IPS-NIHi11 (cell line): ENCODE data around the gene FER1L5.

Experiments
- DNase-seq: peaks from one replicate; pipeline ENCODE4 v3.0.0; 2012; ENCODE audit warnings: mixed read lengths, low spot score

The FER1L5 gene

DNA sequence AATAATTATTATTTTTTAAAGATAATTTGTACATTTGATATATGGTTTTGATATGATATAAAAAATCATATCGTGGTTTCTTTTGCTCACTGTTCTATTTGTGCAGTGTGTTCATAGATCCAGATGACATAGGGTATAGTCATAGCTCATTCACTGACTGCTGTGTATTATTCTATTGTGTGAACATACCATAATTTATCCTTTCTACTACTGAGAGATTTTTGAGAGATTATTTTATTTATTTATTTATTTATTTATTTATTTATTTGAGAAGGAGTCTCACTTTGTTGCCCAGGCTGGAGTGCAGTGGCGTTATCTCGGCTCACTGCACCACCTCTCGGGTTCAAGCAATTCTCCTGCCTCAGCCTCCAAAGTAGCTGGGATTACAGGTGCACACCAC, 39.0 kb downstream of the FER1L5 start:
- no peak for DNase-seq

DNA sequence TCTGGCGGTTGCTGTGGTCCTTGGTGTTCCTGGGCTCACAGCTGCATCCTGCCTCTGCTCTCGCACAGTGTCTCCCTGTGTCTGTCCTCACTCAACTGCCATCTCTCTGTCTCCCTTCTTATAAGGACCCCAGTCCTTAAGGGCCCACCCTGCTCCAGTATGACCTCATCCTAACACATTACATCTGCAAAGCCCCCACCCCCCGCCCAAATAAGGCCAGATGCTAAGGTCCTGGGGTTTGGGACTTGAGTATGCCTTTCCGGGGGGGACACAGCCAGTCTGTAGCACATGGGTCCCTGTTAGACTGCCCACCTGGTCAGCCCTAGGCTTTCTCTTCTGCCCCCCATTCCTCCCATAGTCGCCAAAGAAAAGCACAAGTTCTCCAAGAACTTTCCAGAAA, 40.7 kb downstream of the FER1L5 start:
- no peak for DNase-seq

DNA sequence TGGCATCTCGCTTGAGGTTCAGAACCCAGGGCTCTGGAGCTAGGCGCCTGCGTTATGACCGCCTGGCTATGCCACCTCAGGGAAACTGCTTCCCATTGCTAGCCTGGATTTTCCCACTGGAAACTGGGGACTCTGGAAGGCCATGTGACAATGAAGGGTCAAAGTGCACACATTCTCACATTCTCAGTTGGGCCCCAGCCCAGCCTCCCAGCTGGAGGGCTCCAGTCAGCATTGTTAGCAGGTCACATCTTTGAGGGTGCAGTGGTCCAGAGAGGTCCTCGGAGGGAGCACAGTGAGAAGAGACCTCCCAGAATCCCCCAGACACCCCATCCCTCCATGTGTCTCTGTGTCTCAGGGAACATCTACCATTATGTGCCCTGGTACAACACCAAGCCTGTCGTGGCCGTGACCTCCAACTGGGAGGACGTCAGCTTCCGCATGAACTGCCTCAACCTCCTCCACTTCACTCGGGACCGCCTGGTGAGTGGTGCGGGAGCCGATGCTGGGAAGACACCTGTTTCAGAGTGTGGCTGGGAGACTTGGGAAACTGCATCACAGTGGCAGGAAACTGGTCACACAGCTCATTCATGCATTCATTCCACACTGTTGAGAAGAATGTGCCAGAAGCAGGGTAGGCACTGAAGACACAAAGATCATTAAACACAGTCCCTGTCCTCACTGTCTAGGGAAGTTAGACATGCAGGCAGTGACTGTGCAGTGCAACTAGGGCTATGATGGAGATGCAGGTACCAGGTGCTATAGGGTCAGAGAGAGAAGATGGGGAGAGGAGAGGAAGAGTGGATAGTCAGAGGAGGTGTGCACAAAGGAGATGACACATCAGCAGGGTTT, 41.6 kb downstream of the FER1L5 start:
- DNase-seq: no peak

DNA sequence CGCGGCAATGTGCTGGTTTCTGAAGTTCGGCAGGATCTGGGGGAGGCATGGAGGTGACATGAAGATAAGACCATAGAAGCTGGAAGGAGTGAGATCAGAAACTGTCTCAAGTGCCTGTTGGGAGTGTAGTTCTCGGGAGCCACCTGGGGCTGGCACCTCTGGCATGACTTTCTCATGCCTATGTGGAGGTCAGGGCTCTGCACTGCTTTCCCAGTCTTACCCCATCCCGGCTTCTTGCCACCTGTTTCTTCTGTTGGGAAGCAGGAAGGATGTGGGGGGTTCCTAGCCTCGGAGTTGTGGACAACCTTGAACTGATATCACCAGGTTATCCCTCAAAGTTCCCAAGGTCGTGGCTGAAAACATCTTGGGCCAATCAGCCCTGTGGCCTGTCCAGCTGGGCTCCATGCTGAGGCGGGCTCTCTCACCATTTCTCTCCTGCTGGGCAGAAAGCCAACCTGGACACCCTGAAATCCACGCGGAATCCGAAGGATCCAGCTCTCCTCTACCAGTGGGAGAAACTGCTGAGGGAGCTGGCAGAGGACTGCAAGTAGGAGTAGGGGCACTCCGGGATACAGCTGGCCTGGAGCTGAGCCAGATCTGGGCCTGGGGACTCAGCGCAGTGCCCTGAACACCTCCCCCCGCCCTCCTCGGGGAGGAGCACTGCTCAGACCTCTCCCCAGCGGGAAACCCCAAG, 42.5 kb downstream of the FER1L5 start:
- no peak for DNase-seq

DNA sequence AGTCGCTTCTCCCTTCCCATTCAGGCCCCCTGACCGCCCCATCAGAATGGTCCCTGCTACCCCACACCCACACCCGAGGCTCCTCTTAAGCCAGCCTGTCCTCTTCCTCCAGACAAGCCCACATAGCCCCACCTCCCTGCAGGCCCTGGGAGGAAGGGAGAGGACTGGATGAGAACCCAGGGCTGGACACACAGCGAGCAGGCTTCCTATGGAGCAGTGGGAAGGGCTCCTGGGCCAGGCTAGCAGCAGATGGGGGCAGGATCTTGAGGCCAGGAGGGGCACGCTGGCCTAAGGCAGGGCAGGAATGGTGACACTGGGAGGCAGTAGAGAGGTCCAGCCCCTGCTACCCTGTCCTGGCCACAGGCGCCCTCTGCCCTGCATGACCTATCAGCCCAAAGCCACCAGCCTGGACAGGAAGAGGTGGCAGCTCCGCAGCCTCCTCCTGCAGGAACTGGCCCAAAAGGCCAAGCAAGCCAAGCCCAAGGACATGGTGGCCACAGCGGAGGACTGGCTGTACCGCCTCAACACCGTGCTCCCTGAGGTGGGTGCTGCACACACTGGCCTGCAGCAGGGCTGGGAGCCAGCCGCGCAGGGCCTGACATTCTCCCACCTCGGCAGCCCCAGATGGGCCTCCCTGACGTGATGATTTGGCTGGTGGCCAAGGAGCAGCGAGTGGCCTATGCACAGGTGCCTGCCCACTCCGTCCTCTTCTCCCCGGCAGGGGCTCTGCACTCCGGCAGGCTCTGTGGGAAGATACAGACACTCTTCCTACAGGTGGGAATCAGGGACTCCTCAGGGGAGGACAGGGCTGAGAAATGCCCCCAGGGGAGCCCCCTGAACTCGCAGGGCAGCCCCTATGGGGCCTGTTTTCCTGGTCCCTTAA, 43.3 kb downstream of the FER1L5 start:
- DNase-seq: peak; percentile 60

DNA sequence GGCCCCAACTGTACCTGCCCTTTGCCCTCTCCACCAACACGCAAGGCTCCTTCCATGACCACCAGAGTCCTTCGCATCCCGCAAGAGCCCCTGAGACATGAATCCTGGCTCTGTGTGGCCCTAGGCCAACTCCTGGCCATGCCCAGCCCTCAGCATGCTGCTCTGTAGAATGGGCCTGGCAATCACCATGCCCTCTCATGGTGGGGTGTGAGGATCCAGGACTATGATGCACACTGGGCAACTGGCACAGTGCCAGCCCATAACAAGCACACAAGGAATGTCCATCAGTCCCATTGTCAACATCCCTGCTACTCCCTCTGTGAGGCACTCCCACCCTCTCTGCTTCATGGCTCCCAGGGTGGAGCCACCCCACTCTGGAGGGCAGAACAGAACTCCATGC, 44.7 kb downstream of the FER1L5 start:
- DNase-seq: no peak

DNA sequence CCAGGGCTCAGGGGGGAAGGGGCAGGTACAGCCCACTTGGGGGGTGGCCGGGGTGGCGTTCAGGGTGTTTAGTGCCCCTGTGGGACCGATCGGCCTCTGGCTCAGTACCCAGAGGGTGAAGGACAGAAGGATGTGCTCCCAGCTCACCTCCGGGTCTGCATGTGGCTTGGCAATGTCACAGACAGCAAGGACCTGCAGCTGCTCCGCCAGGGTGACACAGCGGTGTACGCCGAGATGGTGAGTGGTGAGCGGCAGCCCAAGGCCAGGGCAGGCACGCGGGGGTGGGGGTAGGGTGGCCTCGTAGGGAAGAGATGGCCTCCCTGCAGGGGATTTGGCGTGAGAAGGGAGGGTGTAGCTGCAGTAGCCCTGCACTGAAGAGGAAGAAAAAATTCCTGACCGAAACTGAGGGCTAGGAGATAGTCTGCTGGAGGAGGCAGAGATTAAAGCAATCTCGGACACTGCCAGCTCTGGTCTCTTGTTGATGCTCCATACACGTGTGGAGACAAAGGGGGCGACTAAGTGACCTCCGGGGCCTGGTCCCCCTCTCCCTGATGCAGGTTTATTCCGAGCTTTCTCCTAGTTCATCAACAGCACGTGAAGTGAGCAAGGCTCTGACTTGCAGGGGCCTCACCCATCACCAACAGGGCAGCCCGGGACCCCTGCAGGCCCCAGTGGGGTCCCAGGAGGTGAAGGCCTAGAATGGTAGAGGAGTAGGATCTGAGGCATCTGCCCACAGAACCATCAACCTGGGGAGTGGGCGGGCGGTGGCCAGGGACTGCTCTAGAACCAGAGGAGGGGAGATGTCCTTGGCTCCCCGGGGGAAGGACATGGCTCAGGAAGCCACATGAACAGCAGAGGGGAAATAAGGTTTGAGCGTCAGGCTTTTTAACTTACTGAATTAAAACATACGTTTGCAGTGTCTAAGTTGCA, 45.4 kb downstream of the FER1L5 start:
- no peak for DNase-seq

DNA sequence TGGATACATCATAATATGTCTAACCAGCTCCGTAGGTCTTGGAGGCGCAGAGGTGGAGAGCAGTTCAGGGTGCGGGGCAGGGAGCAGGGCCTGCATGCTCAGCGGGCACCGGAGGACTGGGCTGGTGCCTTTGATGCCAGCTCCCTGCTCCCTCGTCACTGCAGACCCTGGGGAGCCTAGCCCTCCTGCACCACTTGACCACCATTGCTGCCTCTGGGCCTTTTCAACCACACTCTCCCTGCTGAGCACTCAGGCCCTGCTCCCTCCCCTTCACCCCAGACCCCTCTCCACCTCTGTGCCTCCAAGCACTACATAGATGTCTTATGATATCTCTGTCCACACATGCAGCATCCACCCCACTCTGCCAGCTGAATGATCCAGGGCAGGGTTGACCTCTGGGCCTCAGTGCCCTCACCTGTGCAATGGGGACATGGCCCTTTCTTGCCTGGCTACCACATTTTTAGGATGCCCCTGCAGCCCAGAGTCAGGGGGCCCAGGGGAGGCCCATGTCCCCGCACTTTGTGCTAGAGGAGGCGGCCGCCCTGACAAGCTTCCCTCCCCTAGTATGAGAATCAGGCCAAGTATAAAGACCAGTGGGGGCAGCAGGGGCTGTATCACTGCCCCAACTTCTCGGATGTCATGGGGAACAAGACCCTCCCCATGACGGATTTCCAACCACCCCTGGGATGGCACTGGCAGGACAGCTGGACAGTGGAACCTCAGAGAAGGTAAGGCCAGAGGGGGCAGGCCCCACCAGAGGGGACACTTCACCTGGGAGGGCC, 46.3 kb downstream of the FER1L5 start:
- no peak for DNase-seq

DNA sequence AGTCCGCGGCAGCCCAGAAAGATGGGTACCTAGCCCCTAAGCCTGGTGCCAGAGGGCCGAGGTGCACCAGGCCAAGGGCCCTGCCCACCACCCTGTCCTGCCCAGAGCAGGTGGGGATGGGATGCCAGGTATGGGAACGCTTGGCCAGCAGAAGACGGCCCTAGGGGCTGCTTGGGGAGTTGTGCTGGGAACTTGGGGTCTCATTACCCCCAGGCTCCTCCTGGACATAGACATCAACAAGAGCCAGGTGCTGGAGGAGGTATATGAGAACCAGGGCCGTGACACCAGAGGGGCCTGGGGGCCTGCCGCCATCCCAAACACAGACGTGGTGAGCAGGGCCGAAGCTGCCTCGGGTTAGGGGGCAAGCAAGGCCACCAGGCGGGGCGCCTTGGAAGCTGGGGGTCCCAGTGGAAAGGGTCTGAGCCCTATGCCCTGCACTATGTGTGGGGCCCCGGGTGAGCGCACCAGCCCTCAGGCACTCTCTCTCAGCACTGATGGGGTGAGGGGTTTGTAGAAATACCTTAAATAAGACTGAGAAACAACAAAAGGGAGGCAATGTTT, 46.9 kb downstream of the FER1L5 start:
- no peak for DNase-seq

DNA sequence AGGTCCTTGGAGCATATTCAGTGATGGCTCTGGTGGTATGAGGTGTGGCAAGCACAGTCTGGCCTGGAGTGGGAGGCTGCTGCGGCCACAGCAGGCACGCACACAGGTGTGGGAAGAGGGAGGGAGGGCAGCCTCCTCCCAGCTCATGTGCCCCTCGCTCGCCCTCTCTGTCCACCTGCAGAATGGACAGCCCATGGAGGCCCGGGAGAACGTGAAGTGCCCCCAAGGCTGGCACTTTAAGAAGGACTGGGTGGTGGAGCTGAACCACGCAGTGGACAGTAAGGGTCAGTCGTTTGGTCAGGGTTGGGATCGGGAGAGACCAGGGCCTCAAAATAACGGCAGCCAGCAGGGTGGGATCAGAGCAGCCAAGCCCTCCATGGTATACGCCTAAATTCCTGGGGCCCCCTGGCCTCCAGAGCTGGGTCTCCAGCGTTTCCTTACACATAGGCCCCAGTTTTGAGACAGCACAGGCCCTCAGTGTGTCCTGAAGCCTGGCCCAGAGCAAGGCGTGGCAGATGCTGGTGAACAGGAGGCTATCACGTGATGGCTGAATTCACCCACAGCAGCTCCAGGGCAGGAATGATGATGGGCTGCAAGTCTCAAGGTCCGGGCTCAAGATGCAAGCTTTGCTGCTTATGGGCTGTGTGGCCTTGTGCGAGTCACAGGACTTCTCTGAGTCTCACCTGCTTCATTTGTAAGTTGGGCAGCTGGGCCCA, 47.9 kb downstream of the FER1L5 start:
- no peak for DNase-seq

DNA sequence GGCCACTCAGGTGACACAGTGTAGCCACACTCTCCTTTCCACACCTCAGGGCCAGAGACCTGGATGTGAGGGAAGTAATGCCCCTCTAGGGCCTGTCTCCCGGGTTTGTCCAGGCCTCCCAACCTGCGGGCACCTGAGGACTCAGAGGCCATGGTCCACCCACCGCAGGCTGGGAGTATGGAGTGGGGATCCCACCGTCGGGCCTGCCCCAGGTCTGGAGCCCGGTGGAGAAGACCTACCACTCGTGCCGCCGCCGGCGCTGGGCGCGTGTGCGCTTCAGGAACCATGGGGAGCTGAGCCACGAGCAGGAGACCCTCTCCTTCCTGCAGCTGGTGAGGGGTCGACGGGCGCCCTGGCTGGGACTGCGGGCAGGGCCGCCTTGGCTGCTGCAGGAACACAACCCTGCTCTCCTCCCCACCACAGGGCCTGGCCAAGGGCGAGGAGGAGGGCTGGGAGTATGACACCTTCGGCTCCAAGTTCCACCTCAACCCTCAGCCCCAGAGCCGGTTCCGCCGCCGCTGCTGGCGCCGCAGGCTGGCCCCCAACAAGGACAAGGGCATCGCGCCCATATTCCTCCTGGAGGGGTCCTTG, 48.6 kb downstream of the FER1L5 start:
- DNase-seq: no peak

DNA sequence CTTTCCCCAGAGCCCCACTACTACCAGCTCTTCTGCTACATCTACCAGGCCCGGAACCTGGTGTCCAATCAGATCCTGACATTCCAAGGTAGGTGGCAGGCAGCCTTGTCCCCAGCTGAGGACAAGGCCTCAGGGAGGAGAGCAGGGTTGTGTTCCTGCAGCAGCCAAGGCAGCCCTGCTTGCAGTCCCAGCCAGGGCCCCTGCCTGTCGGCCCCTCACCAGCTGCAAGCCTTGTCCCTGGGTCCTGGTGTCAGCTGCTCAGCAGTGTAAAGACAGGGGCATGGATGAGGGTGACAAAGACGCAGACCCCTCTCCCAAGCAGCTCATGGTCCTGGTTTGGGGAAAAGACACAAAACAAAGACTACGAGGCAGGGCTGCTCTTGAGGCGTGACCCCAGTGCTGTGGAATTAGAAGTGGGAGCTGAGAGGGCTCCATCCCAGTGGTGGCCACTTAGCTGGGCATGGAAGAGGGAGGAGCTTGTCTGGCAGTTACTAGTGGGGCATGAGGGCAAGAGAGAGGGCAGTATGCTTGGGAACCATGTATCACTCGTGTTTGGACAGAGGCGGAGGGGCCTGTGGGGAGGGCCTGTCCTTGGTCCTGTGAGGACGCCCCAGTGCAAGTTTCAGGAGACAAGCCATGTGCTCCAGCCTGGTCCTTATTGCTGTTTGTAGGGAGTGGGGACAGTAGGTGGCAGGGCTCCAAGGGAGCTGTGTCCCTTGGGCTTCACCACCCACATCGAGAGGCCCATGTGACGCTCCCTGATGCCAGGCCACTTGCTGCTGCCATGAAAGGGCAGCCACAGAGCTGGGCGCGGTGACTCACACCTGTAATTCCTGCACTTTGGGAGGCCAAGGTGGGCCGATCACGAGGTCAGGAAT, 49.8 kb downstream of the FER1L5 start:
- no peak for DNase-seq

DNA sequence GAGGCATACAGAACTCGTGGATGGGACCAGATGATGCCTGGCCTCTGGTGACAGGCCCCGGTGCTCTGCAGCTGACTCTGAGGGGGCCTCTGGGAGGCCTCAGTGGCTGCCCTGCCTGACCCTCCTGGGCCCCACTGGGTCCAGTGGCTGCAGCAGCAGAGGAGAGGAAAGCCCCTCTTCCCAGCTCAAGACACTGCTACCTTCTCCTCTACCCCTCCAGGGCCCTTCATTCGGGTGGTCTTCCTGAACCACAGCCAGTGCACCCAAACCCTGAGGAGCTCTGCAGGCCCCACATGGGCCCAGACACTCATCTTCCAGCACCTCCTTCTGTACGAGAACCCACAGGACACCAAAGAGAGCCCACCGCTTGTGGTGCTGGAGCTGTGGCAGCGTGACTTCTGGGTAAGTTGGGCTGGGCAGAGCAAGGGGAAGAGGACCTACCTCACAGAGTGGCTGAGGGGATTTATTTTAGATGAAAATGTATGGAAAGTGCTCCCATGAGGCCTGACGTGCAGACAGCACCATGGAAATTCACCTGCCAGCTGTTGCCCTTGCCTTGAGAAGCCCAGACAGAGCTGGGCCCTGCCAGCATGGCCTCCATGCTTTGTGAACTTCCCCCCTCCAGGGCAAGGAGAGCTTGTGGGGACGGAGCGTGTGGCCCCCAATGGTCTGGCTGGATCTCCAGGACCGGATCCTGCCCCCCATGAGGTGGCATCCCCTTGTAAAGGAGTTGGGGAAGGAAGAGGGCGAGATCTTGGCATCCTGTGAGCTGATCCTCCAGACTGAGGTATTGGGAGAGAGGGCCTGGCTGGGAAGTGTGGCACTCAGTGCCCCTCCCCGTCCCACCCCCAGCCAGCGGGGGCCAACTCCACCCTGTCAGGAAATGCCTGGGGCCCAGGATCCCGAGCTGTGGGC, 51.0 kb downstream of the FER1L5 start:
- DNase-seq: no peak

DNA sequence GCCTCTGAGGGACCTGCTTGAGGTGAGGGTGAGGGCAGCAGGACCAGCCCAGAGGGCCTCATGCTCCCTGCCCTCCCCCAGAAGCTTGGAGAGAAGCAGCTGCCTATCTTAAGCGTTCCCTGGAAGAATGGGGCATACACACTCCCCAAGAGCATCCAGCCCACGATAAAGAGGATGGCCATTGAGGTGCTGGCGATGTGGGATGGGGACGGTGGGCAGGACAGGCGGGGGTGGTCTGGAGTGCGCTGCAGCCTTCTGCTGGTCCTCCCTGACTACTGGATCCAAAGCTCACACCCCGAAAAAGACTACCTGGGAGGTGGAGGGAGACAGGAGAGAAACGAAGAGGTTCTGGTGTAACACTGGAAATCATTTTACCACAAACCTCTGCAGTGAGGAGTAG, 51.7 kb downstream of the FER1L5 start:
- DNase-seq: no peak

DNA sequence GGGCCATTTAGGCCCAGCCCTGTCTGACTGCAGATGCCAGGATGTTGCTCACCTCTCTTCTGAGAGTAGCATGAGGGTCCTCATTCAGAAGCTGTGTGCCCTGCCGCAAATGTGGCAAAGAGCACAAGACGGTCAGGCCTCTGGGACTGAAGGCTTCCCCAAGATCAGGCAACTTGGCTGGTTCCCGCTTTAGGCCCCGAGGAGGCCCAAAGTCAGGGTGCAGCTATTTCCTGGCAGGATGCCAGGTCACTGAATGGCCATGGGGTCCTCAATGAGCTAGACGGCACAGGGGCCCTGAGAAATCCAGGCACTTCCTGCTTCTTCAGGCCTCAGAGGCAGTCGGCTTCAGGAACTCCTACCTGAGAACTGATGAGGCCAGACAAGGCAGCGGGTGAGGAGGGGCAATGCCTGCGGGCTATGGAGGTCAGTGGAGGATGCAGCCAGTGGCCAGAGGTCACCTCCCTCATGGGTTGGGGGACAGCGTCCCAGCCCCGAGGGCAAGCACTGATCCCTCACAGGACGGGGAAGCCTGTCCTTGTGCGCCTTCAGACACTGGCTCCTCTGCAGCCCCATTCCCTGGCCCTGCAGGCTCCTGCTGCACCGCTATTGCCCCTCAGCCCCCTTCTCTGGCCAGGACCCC, 52.4 kb downstream of the FER1L5 start:
- DNase-seq: no peak

DNA sequence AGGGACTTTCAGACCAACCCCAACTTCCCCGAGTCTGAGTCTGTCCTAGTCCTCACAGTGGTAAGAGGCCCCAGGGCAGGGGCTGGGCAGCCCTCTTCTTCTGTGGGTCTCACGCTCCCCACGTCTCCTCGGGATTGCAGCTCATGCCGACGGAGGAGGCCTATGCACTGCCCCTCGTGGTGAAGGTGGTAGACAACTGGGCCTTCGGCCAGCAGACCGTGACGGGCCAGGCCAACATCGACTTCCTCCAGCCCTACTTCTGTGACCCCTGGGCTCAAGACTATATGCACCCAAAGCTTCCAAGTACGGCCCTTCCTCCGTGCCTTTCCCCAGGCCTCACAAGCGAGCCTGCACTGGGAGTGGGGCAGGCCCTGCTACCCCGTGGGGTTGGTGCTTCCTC, 53.0 kb downstream of the FER1L5 start:
- no peak for DNase-seq

DNA sequence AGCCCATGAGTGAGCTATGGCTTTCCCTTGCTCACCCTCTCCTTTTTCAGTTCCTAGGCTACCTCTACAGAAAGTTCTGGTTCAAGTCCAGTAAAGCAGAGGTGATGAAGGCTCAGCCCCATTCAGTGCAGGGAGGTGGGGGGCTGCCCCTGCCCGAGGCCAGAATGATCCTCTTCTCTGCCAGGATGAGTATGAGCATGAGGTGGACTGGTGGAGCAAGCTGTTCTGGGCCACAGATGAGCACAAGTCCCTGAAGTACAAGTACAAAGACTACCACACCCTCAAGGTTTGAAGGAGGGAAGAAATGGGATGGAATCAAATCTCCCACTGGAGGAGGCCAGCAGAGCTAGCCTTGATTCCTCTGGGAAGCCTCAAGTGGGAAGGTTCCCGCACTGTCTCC, 54.9 kb downstream of the FER1L5 start:
- DNase-seq: no peak
